Mucosa of gallbladder (tissue), 1 donor: ENCODE results near the gene CARD11. TPM values are rescaled to one million over a fixed set of nuclear protein-coding genes. Genes with fewer than 3 reads are reported as not detected.
"Not testable (repeated sequence)": the region's sequence is repeated elsewhere in the genome, so short reads cannot be mapped to it uniquely, and the experiment has no call there.

Experiments used
- DNase-seq: peaks from one replicate; pipeline ENCODE4 v3.0.0-alpha.2; 2020; ENCODE audit warnings: low spot score
- total RNA-seq: library from RNA; stranded (reverse); gene quantifications from one replicate; pipeline ENCODE4 v1.2.1, GENCODE V29; 2021
- donor health status: DM: no; HTN: no; CAD: no.

Gene CARD11
- total RNA-seq, 1 donor from 2014 or later: 35.8 TPM

- DNase-seq: no peak
Measured at GRCh38 chr7:2924866-2925840, 118.5 kb downstream of the CARD11 start.

- no peak for DNase-seq
Measured at GRCh38 chr7:2923886-2924574, 119.6 kb downstream of the CARD11 start.

GRCh38 chr7:2923291-2923781 lies 120.3 kb downstream of the CARD11 start:
- no peak for DNase-seq

GRCh38 chr7:2922866-2923265 lies 120.8 kb downstream of the CARD11 start:
- DNase-seq: no peak

- no peak for DNase-seq
Measured at GRCh38 chr7:2922348-2922691, 121.3 kb downstream of the CARD11 start.

- DNase-seq: no peak
Measured at GRCh38 chr7:2921653-2922347, 121.9 kb downstream of the CARD11 start.

- DNase-seq: no peak
Measured at GRCh38 chr7:2920956-2921652, 122.6 kb downstream of the CARD11 start.

- DNase-seq: not testable (repeated sequence)
Measured at GRCh38 chr7:2920480-2920879, 123.2 kb downstream of the CARD11 start.

- DNase-seq: no peak
Measured at GRCh38 chr7:2920041-2920440, 123.6 kb downstream of the CARD11 start.

- DNase-seq: no peak
Measured at GRCh38 chr7:2919256-2919655, 124.4 kb downstream of the CARD11 start.

- no peak for DNase-seq
Measured at GRCh38 chr7:2918406-2918805, 125.3 kb downstream of the CARD11 start.

GRCh38 chr7:2915023-2915422 lies 128.6 kb downstream of the CARD11 start:
- DNase-seq: no peak

- no peak for DNase-seq
Measured at GRCh38 chr7:2913760-2914387, 129.8 kb downstream of the CARD11 start.

- no peak for DNase-seq
Measured at GRCh38 chr7:2912684-2913439, 130.8 kb downstream of the CARD11 start.

- DNase-seq: no peak
Measured at GRCh38 chr7:2911466-2911865, 132.2 kb downstream of the CARD11 start.

- DNase-seq: no peak
Measured at GRCh38 chr7:2909471-2910039, 134.1 kb downstream of the CARD11 start.

GRCh38 chr7:2909043-2909442 lies 134.6 kb downstream of the CARD11 start:
- DNase-seq: no peak

- DNase-seq: no peak
Measured at GRCh38 chr7:2908103-2908683, 135.5 kb downstream of the CARD11 start.

GRCh38 chr7:2906197-2906931 lies 137.3 kb downstream of the CARD11 start:
- no peak for DNase-seq
